Suprapubic skin (tissue), 4 donors: ENCODE data around the gene IL6ST. TPM values are rescaled to one million over a fixed set of nuclear protein-coding genes. Genes with fewer than 3 reads are reported as not detected.

Source experiments
- DNase-seq, 2 donors: peaks; one replicate each; pipeline ENCODE4 v3.0.0-alpha.2; 2019; ENCODE audit warnings: low spot score in 2 of 2
- H3K27ac ChIP-seq: fragments of 200-600 bp; sonication (generic); one replicate; pipeline ENCODE4 v1.5.1; 2019
- H3K27me3 ChIP-seq: fragments of 200-600 bp; sonication (generic); one replicate; pipeline ENCODE4 v1.5.1; 2019
- H3K36me3 ChIP-seq: fragments of 200-600 bp; sonication (generic); one replicate; pipeline ENCODE4 v1.5.1; 2019
- H3K4me1 ChIP-seq: fragments of 200-600 bp; sonication (generic); one replicate; pipeline ENCODE4 v1.5.1; 2019
- H3K4me3 ChIP-seq: fragments of 200-600 bp; sonication (generic); one replicate; pipeline ENCODE4 v1.5.1; 2019; ENCODE audit warnings: mild to moderate bottlenecking
- H3K9me3 ChIP-seq: fragments of 200-600 bp; sonication (generic); one replicate; pipeline ENCODE4 v1.5.1; 2019
- CTCF ChIP-seq, 2 donors: fragments of 200-600 bp in 1 of 2; fragments of 450-650 bp in 1 of 2; sonication (generic) in 1 of 2; IDR thresholded peaks; one replicate each; pipeline ENCODE4 v1.5.1; 2016 to 2019; ENCODE audit warnings: antibody characterized with exemption in 2 of 2, mild to moderate bottlenecking in 1 of 2, moderate library complexity in 1 of 2
- EP300 ChIP-seq: sonication (generic); formaldehyde crosslinking; IDR thresholded peaks from one replicate; pipeline ENCODE4 v1.6.1; 2017; ENCODE audit warnings: antibody characterized with exemption
- POLR2A ChIP-seq, 2 donors: fragments of 450-650 bp; IDR thresholded peaks; one replicate each; pipeline ENCODE4 v1.6.1; 2017; ENCODE audit warnings: antibody characterized with exemption in 2 of 2, mild to moderate bottlenecking in 2 of 2, moderate library complexity in 2 of 2
- POLR2AphosphoS5 ChIP-seq, 3 donors: sonication (generic); formaldehyde crosslinking; IDR thresholded peaks; one replicate each; pipeline ENCODE4 v1.6.1; 2017; ENCODE audit warnings: antibody characterized with exemption in 3 of 3
- WGBS: methylation state at CpG from one replicate; pipeline ENCODE4 v1.1.5; 2018; 5-methylcytosine and 5-hydroxymethylcytosine counted together
- total RNA-seq, 4 donors: library from RNA; depleted of rRNA; stranded (reverse); fragments of >200 nt; gene quantifications; one replicate each; pipeline ENCODE4 v1.1.0, GENCODE V29; 2016

Gene IL6ST
- total RNA-seq, 4 donors from 2014 or later, result 47.0 to 110 (median 87.5) TPM

DNA sequence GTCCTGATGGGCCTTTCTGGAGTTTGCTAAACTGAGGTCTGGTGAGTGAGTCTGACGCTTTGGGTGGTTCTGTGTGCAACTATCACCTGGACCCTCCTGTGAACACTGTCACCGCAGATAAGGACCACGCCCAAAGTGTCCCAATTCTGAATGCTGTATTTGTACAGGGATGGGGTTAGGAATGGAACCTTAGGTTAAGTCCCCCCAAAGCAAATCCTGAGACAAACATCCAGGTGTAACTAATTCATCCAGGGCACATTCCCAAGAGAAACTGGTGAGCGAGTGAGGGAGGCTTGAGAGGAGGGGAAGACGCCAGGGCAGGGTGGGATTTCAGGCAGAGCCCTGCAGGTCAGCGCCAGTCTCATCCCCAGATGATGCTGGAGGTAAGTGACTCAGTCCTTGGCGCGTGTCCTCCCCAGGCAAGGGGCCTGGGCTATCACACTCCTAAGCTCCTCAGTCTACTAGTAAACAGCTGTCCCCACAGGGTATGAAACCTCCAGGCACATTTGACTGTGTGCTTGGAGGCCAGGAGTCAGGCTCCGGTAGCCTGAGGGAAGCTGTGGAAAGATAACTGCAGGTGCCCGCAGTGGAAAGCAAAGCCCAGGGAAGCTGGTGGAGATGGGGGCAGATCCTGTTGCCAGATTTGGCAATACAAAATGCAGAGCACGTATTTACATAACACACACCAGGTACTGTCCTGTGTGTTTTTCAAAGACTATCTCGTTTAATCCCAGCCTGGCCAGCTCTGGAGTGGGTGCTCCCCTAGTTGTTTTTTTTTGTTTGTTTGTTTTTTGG is 66.7 kb downstream of the IL6ST start:
- Histone ChIP-seq H3K27me3 (no peaks in the 10 kb centered on the region), H3K27ac (no peak overlapping the region), H3K4me1 (no peaks in the 10 kb centered on the region), H3K36me3 (no peaks in the 10 kb centered on the region), H3K9me3 (no peaks in the 10 kb centered on the region), H3K4me3 (no peak overlapping the region)
- peak in 1 of 2 donors; percentile 45 for DNase-seq
- WGBS, result 79% methylated on average over 10 of the region's 12 CpGs
- no peak for TF ChIP-seq POLR2AphosphoS5 (IDR thresholded peaks at IDR 0.05)
- TF ChIP-seq CTCF (IDR thresholded peaks at IDR 0.05), result no peak
- TF ChIP-seq POLR2A (IDR thresholded peaks at IDR 0.05), result no peak
- no peak for TF ChIP-seq EP300

- H3K4me3 ChIP-seq, result no peak overlapping the region
- WGBS, result 82% methylated on average over 5 of the region's 5 CpGs
- H3K4me1 ChIP-seq, result no peaks in the 10 kb centered on the region
- H3K27me3 ChIP-seq, result no peaks in the 10 kb centered on the region
- H3K27ac ChIP-seq, result no peak overlapping the region
- DNase-seq, result no peak
- no peaks in the 10 kb centered on the region for H3K9me3 ChIP-seq
- no peak for TF ChIP-seq EP300
- TF ChIP-seq CTCF (IDR thresholded peaks at IDR 0.05), result no peak
- TF ChIP-seq POLR2A (IDR thresholded peaks at IDR 0.05), result no peak
- no peak for TF ChIP-seq POLR2AphosphoS5 (IDR thresholded peaks at IDR 0.05)
- H3K36me3 ChIP-seq, result no peaks in the 10 kb centered on the region
These were observed 68.3 kb downstream of the IL6ST start for GRCh38 chr5:55926476-55926875.

GRCh38 chr5:55925712-55926111 is 69.1 kb downstream of the IL6ST start:
- Histone ChIP-seq H3K4me3 (no peak overlapping the region), H3K27me3 (no peaks in the 10 kb centered on the region), H3K36me3 (no peaks in the 10 kb centered on the region), H3K9me3 (no peaks in the 10 kb centered on the region), H3K4me1 (no peaks in the 10 kb centered on the region), H3K27ac (no peak overlapping the region)
- TF ChIP-seq POLR2A (IDR thresholded peaks at IDR 0.05) (no peak), CTCF (IDR thresholded peaks at IDR 0.05) (no peak), EP300 (no peak), POLR2AphosphoS5 (IDR thresholded peaks at IDR 0.05) (no peak)
- 83% methylated on average over 5 of the region's 5 CpGs for WGBS
- DNase-seq, result no peak

DNA sequence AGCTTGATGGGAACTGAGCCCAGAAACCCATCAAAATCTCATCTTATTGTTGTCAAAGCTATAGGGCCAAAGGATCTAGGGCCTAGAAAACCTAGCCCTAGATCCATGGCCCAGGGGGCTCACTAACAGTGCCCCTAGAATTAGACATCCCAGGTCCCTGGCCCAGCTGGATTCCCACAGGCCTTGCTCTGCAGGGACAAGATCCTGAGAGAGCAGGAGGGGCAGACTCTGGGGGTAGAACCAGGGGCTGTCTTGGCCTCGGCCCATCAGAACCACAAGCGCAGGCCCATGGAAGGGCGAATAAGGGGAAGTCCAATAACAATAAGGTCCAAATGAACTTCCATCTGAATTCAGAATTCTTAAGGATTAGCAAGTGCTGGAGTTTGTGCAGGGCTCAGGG is 69.6 kb downstream of the IL6ST start:
- no peak for DNase-seq
- Histone ChIP-seq H3K9me3 (no peaks in the 10 kb centered on the region), H3K4me3 (no peak overlapping the region), H3K27me3 (no peaks in the 10 kb centered on the region), H3K36me3 (no peaks in the 10 kb centered on the region), H3K27ac (no peak overlapping the region), H3K4me1 (no peaks in the 10 kb centered on the region)
- no peak for TF ChIP-seq CTCF (IDR thresholded peaks at IDR 0.05)
- TF ChIP-seq POLR2AphosphoS5 (IDR thresholded peaks at IDR 0.05), result no peak
- TF ChIP-seq EP300, result no peak
- TF ChIP-seq POLR2A (IDR thresholded peaks at IDR 0.05), result no peak
- 98% methylated on average over 3 of the region's 3 CpGs for WGBS

DNA sequence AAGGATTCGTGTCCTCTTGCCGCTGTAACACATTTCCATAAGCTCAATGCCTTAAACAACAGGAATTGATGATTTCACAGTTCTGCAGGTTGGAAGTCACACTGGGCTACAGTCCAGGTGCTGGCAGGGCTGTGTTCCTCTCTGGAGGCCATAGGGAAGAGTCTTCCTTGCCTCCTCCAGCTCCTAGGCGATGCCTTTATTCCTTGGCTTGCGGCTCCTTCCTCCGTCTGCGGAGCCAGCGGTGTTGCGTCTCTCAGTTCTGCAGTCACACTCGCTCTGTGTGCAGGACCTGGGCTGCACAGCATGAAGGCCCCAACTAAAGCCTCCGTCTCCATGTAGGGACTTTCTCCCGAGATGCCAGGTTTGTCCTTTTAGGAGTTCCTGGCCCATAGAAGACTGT is 70.0 kb downstream of the IL6ST start:
- Histone ChIP-seq H3K27ac (no peak overlapping the region), H3K4me3 (no peak overlapping the region), H3K4me1 (no peaks in the 10 kb centered on the region), H3K27me3 (no peaks in the 10 kb centered on the region), H3K9me3 (no peaks in the 10 kb centered on the region), H3K36me3 (no peaks in the 10 kb centered on the region)
- no peak for TF ChIP-seq CTCF (IDR thresholded peaks at IDR 0.05)
- TF ChIP-seq EP300, result no peak
- TF ChIP-seq POLR2AphosphoS5 (IDR thresholded peaks at IDR 0.05), result no peak
- TF ChIP-seq POLR2A (IDR thresholded peaks at IDR 0.05), result no peak
- peak in 1 of 2 donors; percentile 32 for DNase-seq
- WGBS, result 90% methylated on average over 11 of the region's 11 CpGs
